Measurements from ENCODE around the gene TIFAB.

DNA sequence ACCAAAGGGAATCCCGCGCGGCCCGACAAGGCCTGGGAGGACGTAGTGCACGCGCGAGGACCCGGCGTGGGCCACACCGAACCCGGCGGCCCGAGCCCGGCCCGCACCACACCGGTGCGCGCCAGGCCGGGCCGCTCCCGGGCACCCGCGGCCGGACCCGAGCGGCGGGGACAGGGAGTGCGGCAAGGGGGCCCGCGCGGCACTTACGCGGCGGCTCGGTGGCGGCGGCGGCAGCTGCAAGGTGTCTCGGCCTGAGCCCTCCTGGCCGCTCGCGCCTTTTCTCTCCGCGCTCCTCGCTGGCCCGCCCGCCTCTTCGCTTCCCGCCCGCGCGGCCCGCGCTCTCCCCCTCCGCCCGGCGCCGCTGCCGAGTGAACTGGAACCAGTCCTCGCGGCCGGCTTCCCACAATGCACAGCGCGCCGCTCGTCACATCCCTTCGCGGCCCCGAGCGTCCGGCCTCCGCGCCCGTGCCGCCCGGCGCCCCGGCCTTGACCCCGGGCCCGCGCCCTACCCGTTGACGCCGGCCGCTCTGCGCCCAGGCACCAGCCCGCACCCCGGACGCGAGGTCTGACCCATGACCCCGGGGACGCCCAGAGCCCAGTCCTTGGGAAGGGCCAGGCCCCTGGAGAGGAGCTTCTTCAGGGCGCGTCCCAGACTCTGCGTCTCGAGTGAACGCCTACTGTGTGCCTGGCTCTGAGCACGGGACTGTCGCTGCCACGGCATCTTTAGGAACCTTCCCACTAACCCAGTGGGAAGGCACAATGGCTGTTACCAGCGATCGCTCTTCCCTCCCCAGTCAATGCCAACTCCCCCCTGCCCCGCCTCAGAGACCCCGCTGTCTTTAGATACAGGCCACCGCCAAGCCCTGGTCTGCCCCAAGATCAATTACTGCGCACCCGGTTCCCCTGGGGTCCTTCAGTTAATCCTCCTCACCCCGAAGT lies 53.0 kb downstream of the TIFAB start, which contains the start of gene MACROH2A1:
- TF ChIP-seq POLR2A (IDR thresholded peaks at IDR 0.05) (peak; percentile 58 to 78), POLR2AphosphoS5 (IDR thresholded peaks at IDR 0.05) (peak in 2 of 3 donors; percentile 13 to 36)
- TF ChIP-seq, protein P1, sequence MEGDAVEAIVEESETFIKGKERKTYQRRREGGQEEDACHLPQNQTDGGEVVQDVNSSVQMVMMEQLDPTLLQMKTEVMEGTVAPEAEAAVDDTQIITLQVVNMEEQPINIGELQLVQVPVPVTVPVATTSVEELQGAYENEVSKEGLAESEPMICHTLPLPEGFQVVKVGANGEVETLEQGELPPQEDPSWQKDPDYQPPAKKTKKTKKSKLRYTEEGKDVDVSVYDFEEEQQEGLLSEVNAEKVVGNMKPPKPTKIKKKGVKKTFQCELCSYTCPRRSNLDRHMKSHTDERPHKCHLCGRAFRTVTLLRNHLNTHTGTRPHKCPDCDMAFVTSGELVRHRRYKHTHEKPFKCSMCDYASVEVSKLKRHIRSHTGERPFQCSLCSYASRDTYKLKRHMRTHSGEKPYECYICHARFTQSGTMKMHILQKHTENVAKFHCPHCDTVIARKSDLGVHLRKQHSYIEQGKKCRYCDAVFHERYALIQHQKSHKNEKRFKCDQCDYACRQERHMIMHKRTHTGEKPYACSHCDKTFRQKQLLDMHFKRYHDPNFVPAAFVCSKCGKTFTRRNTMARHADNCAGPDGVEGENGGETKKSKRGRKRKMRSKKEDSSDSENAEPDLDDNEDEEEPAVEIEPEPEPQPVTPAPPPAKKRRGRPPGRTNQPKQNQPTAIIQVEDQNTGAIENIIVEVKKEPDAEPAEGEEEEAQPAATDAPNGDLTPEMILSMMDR (IDR thresholded peaks at IDR 0.05) = no peak

Measured in suprapubic skin (tissue), 4 donors.